ENCODE results near the gene EMP2. TPM values are rescaled to one million over a fixed set of nuclear protein-coding genes. Genes with fewer than 3 reads are reported as not detected.

The EMP2 gene
- total and polyA plus RNA-seq, 2 of the 4 experiments (the other 2 are of a cell fraction): 13.8 to 18.3 TPM

GRCh38 chr16:10525214-10525825, 55.1 kb downstream of the EMP2 start:
- H2BK5ac ChIP-seq (ENCODE audit: low read depth, low read length, poor library complexity, severe bottlenecking): no peak overlapping the region
- no peak overlapping the region for H3K4me2 ChIP-seq (ENCODE audit: low read depth, low read length)
- POLR2A ChIA-PET (ENCODE audit: unreplicated experiment): no interaction called here
- no peak overlapping the region for H4K8ac ChIP-seq (ENCODE audit: low read depth in 2 of 2, low read length in 2 of 2)
- no peak overlapping the region for H3K9ac ChIP-seq (ENCODE audit: low read depth, low read length)
- no peak overlapping the region for H4K91ac ChIP-seq (ENCODE audit: insufficient read depth, low read depth, low read length)
- CTCF ChIA-PET: interaction anchor here (0.7 kb wide), 1 partner anchor 212 kb away, joined by 3 read pairs; no protein-coding TSS in a partner anchor
- no peak for ATAC-seq (ENCODE audit: low read depth)
- H3K18ac ChIP-seq (ENCODE audit: low read depth, low read length): no peak overlapping the region
- H3K23ac ChIP-seq (ENCODE audit: low read depth, low read length): no peak overlapping the region
- H2BK120ac ChIP-seq (ENCODE audit: low read depth, low read length): no peak overlapping the region
- dilution Hi-C loops (cut with HindIII; ENCODE audit: low sequenced_read_pairs, unreplicated experiment): no loop called here
- no peak for DNase-seq
- no peak overlapping the region for H3K4me3 ChIP-seq (ENCODE audit: insufficient read depth, low read depth, low read length)
- intact Hi-C loops (cut with micrococcal nuclease): no loop called here
- no peak overlapping the region for H3K4ac ChIP-seq (ENCODE audit: low read depth, low read length)
- H2BK20ac ChIP-seq (ENCODE audit: low read depth, low read length): no peak overlapping the region
- H3K27ac ChIP-seq (ENCODE audit: insufficient read depth, low read length): no peak overlapping the region
- no peak overlapping the region for H2BK15ac ChIP-seq (ENCODE audit: low read depth, low read length)
- no peaks in the 10 kb centered on the region for H3K79me1 ChIP-seq (ENCODE audit: low read depth in 1 of 2, low read length in 2 of 2)
- WGBS, 2 experiments (ENCODE audit: extremely low coverage in 2 of 2, insufficient read length in 1 of 2): no CpG with 5 or more reads among the region's 6 CpGs
- H3K14ac ChIP-seq (replicated peaks; ENCODE audit: low read depth, low read length): no peak overlapping the region
- no peak overlapping the region for H2AK5ac ChIP-seq (ENCODE audit: low read depth, low read length)
- H3K9me3 ChIP-seq (ENCODE audit: control insufficient read depth, insufficient read depth, low read length): no peaks in the 10 kb centered on the region
- no peaks in the 10 kb centered on the region for H3K4me1 ChIP-seq (ENCODE audit: control insufficient read depth, insufficient read depth, low read length)
- H2AK9ac ChIP-seq (replicated peaks; ENCODE audit: low read depth, low read length, poor library complexity): no peak overlapping the region
- in situ Hi-C loops (cut with MboI; ENCODE audit: low sequenced_read_pairs): loop anchor here (10.0 kb wide), 1 partner anchor 389 kb away; no protein-coding TSS in a partner anchor
- no peaks in the 10 kb centered on the region for H3K36me3 ChIP-seq (ENCODE audit: control insufficient read depth, insufficient read depth, low read length)
- BruUV-seq (replicated peaks): no TSS peak
- TF ChIP-seq NFE2L2 (IDR thresholded peaks at IDR 0.05; ENCODE audit: low read depth, low read length) (no peak), BHLHE40 (IDR thresholded peaks at IDR 0.05; ENCODE audit: low read depth, low read length) (no peak), RCOR1 (IDR thresholded peaks at IDR 0.05; ENCODE audit: insufficient replicate concordance, low read length) (no peak), RFX5 (IDR thresholded peaks at IDR 0.05; ENCODE audit: low read depth, low read length) (no peak), SMC3 (IDR thresholded peaks at IDR 0.05; ENCODE audit: low read depth, low read length) (no peak), ELK1 (IDR thresholded peaks at IDR 0.05; ENCODE audit: borderline replicate concordance, low read depth, low read length) (no peak), MXI1 (IDR thresholded peaks at IDR 0.05; ENCODE audit: borderline replicate concordance, low read depth, low read length) (no peak), CHD1 (IDR thresholded peaks at IDR 0.05; ENCODE audit: low read depth, low read length) (no peak), MAFK (IDR thresholded peaks at IDR 0.05; ENCODE audit: low read depth, low read length) (no peak), CTCF (conservative IDR thresholded peaks at IDR 0.05; ENCODE audit: low read depth, low read length) (no peak), POLR2A (IDR thresholded peaks at IDR 0.05; ENCODE audit: low read depth, low read length) (no peak), RAD21 (IDR thresholded peaks at IDR 0.05; ENCODE audit: low read length) (no peak)
- no peaks in the 10 kb centered on the region for H3K9me1 ChIP-seq (ENCODE audit: insufficient read depth, low read length)
- no peaks in the 10 kb centered on the region for H3K27me3 ChIP-seq (ENCODE audit: control insufficient read depth, insufficient read depth, low read length)
- no peaks in the 10 kb centered on the region for H4K20me1 ChIP-seq (ENCODE audit: insufficient read depth, low read length)
- H4K5ac ChIP-seq (ENCODE audit: low read depth, low read length): no peak overlapping the region
- no peak overlapping the region for H3K56ac ChIP-seq (ENCODE audit: extremely low read depth, insufficient read depth, low read length)
- H2AFZ ChIP-seq (replicated peaks; ENCODE audit: low read length, poor library complexity): no peak overlapping the region
